HepG2 (cell line): ENCODE data around the gene IKZF3. TPM values are rescaled to one million over a fixed set of nuclear protein-coding genes. Genes with fewer than 3 reads are reported as not detected.

ENCODE experiments used
- CBX5 ChIP-seq: sonication (generic); formaldehyde crosslinking; IDR thresholded peaks from 2 replicates; pipeline ENCODE4 v1.4.0; 2020; ENCODE audit warnings: missing genetic modification reagents, borderline replicate concordance
- SOX13 ChIP-seq, 3 experiments: fragments of 450-650 bp in 1 of 3; sonication (generic) in 1 of 3; formaldehyde crosslinking in 1 of 3; IDR thresholded peaks in 2 of 3; conservative IDR thresholded peaks in 1 of 3; 2 replicates each; pipeline versions ENCODE4 v1.5.0 to v1.6.1; 2016 to 2020; ENCODE audit warnings: antibody characterized with exemption in 1 of 3, mild to moderate bottlenecking in 1 of 3, missing compliant biosample characterization in 1 of 3, missing genetic modification reagents in 1 of 3, moderate library complexity in 1 of 3
- TBP ChIP-seq: sonication (generic); formaldehyde crosslinking; IDR thresholded peaks from 2 replicates; pipeline ENCODE4 v1.5.0; 2020; ENCODE audit warnings: missing genetic modification reagents
- ZBTB39 ChIP-seq: sonication (generic); formaldehyde crosslinking; IDR thresholded peaks from 2 replicates; pipeline ENCODE4 v1.5.0; 2020; ENCODE audit warnings: missing genetic modification reagents
- ZNF292 ChIP-seq: sonication (generic); formaldehyde crosslinking; IDR thresholded peaks from 2 replicates; pipeline ENCODE4 v1.8.1; 2022; ENCODE audit warnings: mild to moderate bottlenecking, low read depth, missing genetic modification reagents, borderline replicate concordance
- ZNF652 ChIP-seq: IDR thresholded peaks from 2 replicates; pipeline ENCODE4 v1.6.1; 2016; ENCODE audit warnings: low read depth, borderline replicate concordance
- ZNF788 ChIP-seq: sonication (generic); formaldehyde crosslinking; IDR thresholded peaks from 2 replicates; pipeline ENCODE4 v1.5.0; 2020; ENCODE audit warnings: mild to moderate bottlenecking, missing genetic modification reagents, borderline replicate concordance
- polyA plus RNA-seq, 8 experiments: library from polyadenylated mRNA; depleted of rRNA in 3 of 8; stranded (reverse) in 7 of 8; unstranded in 1 of 8; fragments of >200 nt; fragmentation: Illumina TruSeq in 4 of 8; extraction: Trizol in 4 of 8; gene quantifications; 2 replicates each; pipeline versions ENCODE4 v1.2.1 to v1.2.3, GENCODE V29; 2011 to 2016; ENCODE audit warnings: low read depth in 4 of 8, missing spikeins in 1 of 8, mixed read lengths in 1 of 8; ENCODE audit not compliant: insufficient read depth in 1 of 8
- total RNA-seq, 5 experiments: library from RNA; depleted of rRNA; stranded (reverse); fragments of >200 nt; fragmentation: Illumina TruSeq; extraction: Trizol; gene quantifications; 2 replicates each; pipeline ENCODE4 v1.2.3, GENCODE V29; 2016; ENCODE audit warnings: low read depth in 1 of 5
- TF ChIP-seq, protein P1 (sequence below): sonication (generic); formaldehyde crosslinking; IDR thresholded peaks from 2 replicates; pipeline ENCODE4 v1.4.0; 2020; ENCODE audit warnings: mild to moderate bottlenecking, low read depth, missing genetic modification reagents
- TF ChIP-seq, protein P2 (sequence below): sonication (generic); formaldehyde crosslinking; IDR thresholded peaks from 2 replicates; pipeline ENCODE4 v1.9.0; 2022; ENCODE audit warnings: missing genetic modification reagents, mild to moderate bottlenecking, borderline replicate concordance

IKZF3 gene
- total and polyA plus RNA-seq, 2 of the 13 experiments (the other 11 are each of a cell fraction or from before 2014, with no cell fraction given), result not detected

GRCh38 chr17:39755554-39756379, 108.3 kb downstream of the IKZF3 start (continued):
- TF ChIP-seq SOX13 (IDR thresholded peaks at IDR 0.05) (0 out of 2 replicates have a peak, but pooled peaks have one; percentile 18), SOX13 (CRISPR knock-in tag; conservative IDR thresholded peaks at IDR 0.05 in 1 of 2, IDR thresholded peaks at IDR 0.05 in 1 of 2) (no peak), CBX5 (CRISPR knock-in tag) (0 out of 2 replicates have a peak, but pooled peaks have one; percentile 7), TBP (CRISPR knock-in tag) (no peak), ZNF652 (CRISPR knock-in tag) (0 out of 2 replicates have a peak, but pooled peaks have one; percentile 17), ZNF292 (peak; percentile 47; the same call in 1 of the 2 replicates), ZNF788 (CRISPR knock-in tag) (peak; percentile 20; the same call in 1 of the 2 replicates), ZBTB39 (CRISPR knock-in tag) (peak; percentile 14; the same call in 1 of the 2 replicates)
- TF ChIP-seq, protein P1, sequence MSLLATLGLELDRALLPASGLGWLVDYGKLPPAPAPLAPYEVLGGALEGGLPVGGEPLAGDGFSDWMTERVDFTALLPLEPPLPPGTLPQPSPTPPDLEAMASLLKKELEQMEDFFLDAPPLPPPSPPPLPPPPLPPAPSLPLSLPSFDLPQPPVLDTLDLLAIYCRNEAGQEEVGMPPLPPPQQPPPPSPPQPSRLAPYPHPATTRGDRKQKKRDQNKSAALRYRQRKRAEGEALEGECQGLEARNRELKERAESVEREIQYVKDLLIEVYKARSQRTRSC, result no peak
- TF ChIP-seq, protein P2, sequence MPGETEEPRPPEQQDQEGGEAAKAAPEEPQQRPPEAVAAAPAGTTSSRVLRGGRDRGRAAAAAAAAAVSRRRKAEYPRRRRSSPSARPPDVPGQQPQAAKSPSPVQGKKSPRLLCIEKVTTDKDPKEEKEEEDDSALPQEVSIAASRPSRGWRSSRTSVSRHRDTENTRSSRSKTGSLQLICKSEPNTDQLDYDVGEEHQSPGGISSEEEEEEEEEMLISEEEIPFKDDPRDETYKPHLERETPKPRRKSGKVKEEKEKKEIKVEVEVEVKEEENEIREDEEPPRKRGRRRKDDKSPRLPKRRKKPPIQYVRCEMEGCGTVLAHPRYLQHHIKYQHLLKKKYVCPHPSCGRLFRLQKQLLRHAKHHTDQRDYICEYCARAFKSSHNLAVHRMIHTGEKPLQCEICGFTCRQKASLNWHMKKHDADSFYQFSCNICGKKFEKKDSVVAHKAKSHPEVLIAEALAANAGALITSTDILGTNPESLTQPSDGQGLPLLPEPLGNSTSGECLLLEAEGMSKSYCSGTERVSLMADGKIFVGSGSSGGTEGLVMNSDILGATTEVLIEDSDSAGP, result 0 out of 2 replicates have a peak, but pooled peaks have one; percentile 10
- TF ChIP-seq, all 625 proteins: peak for 18
